HepG2 (cell line): ENCODE measurements around the gene XPC. TPM values are rescaled to one million over a fixed set of nuclear protein-coding genes. Genes with fewer than 3 reads are reported as not detected.

Source experiments
- ASH2L ChIP-seq: fragments of 300-600, 200-600 bp; sonication (generic); IDR thresholded peaks from 2 replicates; pipeline ENCODE4 v1.7.0; 2017; ENCODE audit warnings: low read depth, mild to moderate bottlenecking, moderate library complexity, mixed read lengths, low read length; ENCODE audit not compliant: insufficient read length
- CEBPB ChIP-seq: IDR thresholded peaks from 2 replicates; pipeline ENCODE4 v1.6.1; 2011; ENCODE audit warnings: low read depth, low read length, improper control_type of control experiment, borderline replicate concordance
- FOSL1 ChIP-seq: sonication (generic); formaldehyde crosslinking; IDR thresholded peaks from 2 replicates; pipeline ENCODE4 v1.9.0; 2021; ENCODE audit warnings: missing genetic modification reagents, borderline replicate concordance
- HIVEP1 ChIP-seq: sonication (generic); formaldehyde crosslinking; IDR thresholded peaks from 2 replicates; pipeline ENCODE4 v1.4.0; 2020; ENCODE audit warnings: mild to moderate bottlenecking, missing genetic modification reagents
- HNRNPH1 ChIP-seq: fragments of 200-400 bp; formaldehyde crosslinking; optimal IDR thresholded peaks from 2 replicates; pipeline ENCODE3; 2017; ENCODE audit warnings: mild to moderate bottlenecking, low read depth, low read length
- ISL2 ChIP-seq: sonication (generic); formaldehyde crosslinking; IDR thresholded peaks from 2 replicates; pipeline ENCODE4 v1.5.0; 2020; ENCODE audit warnings: missing genetic modification reagents
- KDM1A ChIP-seq: IDR thresholded peaks from 2 replicates; pipeline ENCODE4 v1.6.1; 2016; ENCODE audit warnings: missing compliant biosample characterization
- MAFK ChIP-seq, 2 experiments: IDR thresholded peaks in 1 of 2; conservative IDR thresholded peaks in 1 of 2; 2 replicates each; pipeline ENCODE4 v1.6.1; 2011; ENCODE audit warnings: improper control_type of control experiment in 2 of 2, low read length in 2 of 2
- PHF21A ChIP-seq: sonication (generic); formaldehyde crosslinking; IDR thresholded peaks from 2 replicates; pipeline ENCODE4 v1.5.0; 2020; ENCODE audit warnings: mild to moderate bottlenecking, missing genetic modification reagents
- POGZ ChIP-seq: sonication (generic); formaldehyde crosslinking; IDR thresholded peaks from 2 replicates; pipeline ENCODE4 v1.4.0; 2020; ENCODE audit warnings: mild to moderate bottlenecking, missing genetic modification reagents
- RELA ChIP-seq: sonication (generic); formaldehyde crosslinking; IDR thresholded peaks from 2 replicates; pipeline ENCODE4 v1.4.0; 2020; ENCODE audit warnings: missing genetic modification reagents
- SMAD9 ChIP-seq: sonication (generic); formaldehyde crosslinking; IDR thresholded peaks from 2 replicates; pipeline ENCODE4 v1.5.1; 2020; ENCODE audit warnings: mild to moderate bottlenecking, missing genetic modification reagents
- SNAPC5 ChIP-seq: sonication (generic); formaldehyde crosslinking; IDR thresholded peaks from 2 replicates; pipeline ENCODE4 v1.8.1; 2023; ENCODE audit warnings: mild to moderate bottlenecking, missing genetic modification reagents, borderline replicate concordance
- SP1 ChIP-seq, 2 experiments: fragments of 450-650 bp in 1 of 2; sonication (generic) in 1 of 2; formaldehyde crosslinking in 1 of 2; IDR thresholded peaks; 2 replicates each; pipeline versions ENCODE4 v1.4.0 to v1.6.1; 2016 to 2020; ENCODE audit warnings: missing genetic modification reagents in 1 of 2
- TCF12 ChIP-seq, 2 experiments: fragments of 450-650 bp in 1 of 2; sonication (generic) in 1 of 2; formaldehyde crosslinking in 1 of 2; IDR thresholded peaks; 2 replicates each; pipeline versions ENCODE4 v1.6.1 to v1.8.0; 2017 to 2022; ENCODE audit warnings: antibody characterized with exemption in 1 of 2, mild to moderate bottlenecking in 1 of 2, missing genetic modification reagents in 1 of 2, moderate library complexity in 1 of 2
- YEATS4 ChIP-seq: sonication (generic); formaldehyde crosslinking; IDR thresholded peaks from 2 replicates; pipeline ENCODE4 v1.4.0; 2020; ENCODE audit warnings: missing genetic modification reagents, borderline replicate concordance
- ZNF251 ChIP-seq: sonication (generic); formaldehyde crosslinking; IDR thresholded peaks from 2 replicates; pipeline ENCODE4 v1.9.0; 2021; ENCODE audit warnings: mild to moderate bottlenecking, missing genetic modification reagents
- ZNF354B ChIP-seq: sonication (generic); formaldehyde crosslinking; IDR thresholded peaks from 2 replicates; pipeline ENCODE4 v1.8.0; 2022; ENCODE audit warnings: mild to moderate bottlenecking, missing genetic modification reagents
- ZNF407 ChIP-seq: sonication (generic); formaldehyde crosslinking; IDR thresholded peaks from one replicate; pipeline ENCODE4 v1.5.1; 2020; ENCODE audit warnings: mild to moderate bottlenecking, missing genetic modification reagents; ENCODE audit errors: not compliant biosample characterization
- ZNF557 ChIP-seq: sonication (generic); formaldehyde crosslinking; IDR thresholded peaks from 2 replicates; pipeline ENCODE4 v1.4.0; 2020; ENCODE audit warnings: missing genetic modification reagents
- ZNF564 ChIP-seq: sonication (generic); formaldehyde crosslinking; IDR thresholded peaks from 2 replicates; pipeline ENCODE4 v1.8.1; 2023; ENCODE audit warnings: mild to moderate bottlenecking, missing genetic modification reagents
- ZNF772 ChIP-seq: sonication (generic); formaldehyde crosslinking; IDR thresholded peaks from 2 replicates; pipeline ENCODE4 v1.5.0; 2020; ENCODE audit warnings: mild to moderate bottlenecking, missing genetic modification reagents
- ZSCAN29 ChIP-seq: sonication (generic); formaldehyde crosslinking; conservative IDR thresholded peaks from 2 replicates; pipeline ENCODE4 v1.4.0; 2020; ENCODE audit warnings: mild to moderate bottlenecking, missing genetic modification reagents
- polyA plus RNA-seq, 8 experiments: library from polyadenylated mRNA; depleted of rRNA in 3 of 8; stranded (reverse) in 7 of 8; unstranded in 1 of 8; fragments of >200 nt; fragmentation: Illumina TruSeq in 4 of 8; extraction: Trizol in 4 of 8; gene quantifications; 2 replicates each; pipeline versions ENCODE4 v1.2.1 to v1.2.3, GENCODE V29; 2011 to 2016; ENCODE audit warnings: low read depth in 4 of 8, missing spikeins in 1 of 8, mixed read lengths in 1 of 8; ENCODE audit not compliant: insufficient read depth in 1 of 8
- total RNA-seq, 5 experiments: library from RNA; depleted of rRNA; stranded (reverse); fragments of >200 nt; fragmentation: Illumina TruSeq; extraction: Trizol; gene quantifications; 2 replicates each; pipeline ENCODE4 v1.2.3, GENCODE V29; 2016; ENCODE audit warnings: low read depth in 1 of 5

XPC gene
- total and polyA plus RNA-seq, 2 of the 13 experiments (the other 11 are each of a cell fraction or from before 2014, with no cell fraction given), result 9.4 to 24.1 TPM

- TF ChIP-seq ZSCAN29, result peak; percentile 62; the same call in 1 of the 2 replicates
- no peak for TF ChIP-seq ZNF407 (CRISPR knock-in tag)
- TF ChIP-seq SNAPC5 (CRISPR knock-in tag), result no peak
- TF ChIP-seq HIVEP1 (CRISPR knock-in tag), result no peak
- TF ChIP-seq SMAD9, result peak; percentile 83
- no peak for TF ChIP-seq FOSL1 (CRISPR knock-in tag)
- no peak for TF ChIP-seq HNRNPH1
- 0 out of 2 replicates have a peak, but pooled peaks have one; percentile 64 for TF ChIP-seq ZNF251 (CRISPR knock-in tag)
- no peak for TF ChIP-seq MAFK (conservative IDR thresholded peaks at IDR 0.05 in 1 of 2, IDR thresholded peaks at IDR 0.05 in 1 of 2; ENCODE audit: low read length in 2 of 2)
- no peak for TF ChIP-seq SP1 (IDR thresholded peaks at IDR 0.05)
- TF ChIP-seq SP1 (CRISPR knock-in tag; IDR thresholded peaks at IDR 0.05), result no peak
- no peak for TF ChIP-seq ASH2L
- TF ChIP-seq ZNF354B (CRISPR knock-in tag), result no peak
- TF ChIP-seq YEATS4, result no peak; the same call in 1 of the 2 replicates
- no peak for TF ChIP-seq CEBPB
- peak; percentile 15; the same call in 1 of the 2 replicates for TF ChIP-seq ISL2 (CRISPR knock-in tag)
- no peak for TF ChIP-seq ZNF557 (CRISPR knock-in tag)
- TF ChIP-seq RELA, result no peak
- no peak for TF ChIP-seq PHF21A (CRISPR knock-in tag)
- TF ChIP-seq TCF12 (IDR thresholded peaks at IDR 0.05), result no peak
- TF ChIP-seq TCF12 (CRISPR knock-in tag; IDR thresholded peaks at IDR 0.05), result no peak
- TF ChIP-seq POGZ (CRISPR knock-in tag), result peak; percentile 14; the same call in 1 of the 2 replicates
- TF ChIP-seq KDM1A (CRISPR knock-in tag), result no peak
- no peak for TF ChIP-seq ZNF564 (CRISPR knock-in tag)
- TF ChIP-seq ZNF772, result peak; percentile 90
Measured at GRCh38 chr3:14125193-14126016, 53.0 kb downstream of the XPC start (continued).
